ENCODE data around the gene RAD23A. TPM values are rescaled to one million over a fixed set of nuclear protein-coding genes. Genes with fewer than 3 reads are reported as not detected.
A peak's percentile ranks its signal among the peaks of the same experiment; 100 is the strongest.

The RAD23A gene
- total and polyA plus RNA-seq, 10 of the 15 experiments (the other 5 are each of a cell fraction or from before 2014, with no cell fraction given), result 8.8 to 198 (median 119) TPM

GRCh38 chr19:12899891-12900518, 45.7 kb upstream of the RAD23A start (continued):
- TF ChIP-seq JUND (IDR thresholded peaks at IDR 0.05; ENCODE audit: low read depth, low read length) (no peak), CREM (IDR thresholded peaks at IDR 0.05; ENCODE audit: low read depth) (peak; percentile 58; the same call in 1 of the 2 replicates), FOXM1 (IDR thresholded peaks at IDR 0.05; ENCODE audit: low read depth, low read length) (no peak), CBFB (IDR thresholded peaks at IDR 0.05; ENCODE audit: low read depth) (peak; percentile 52; the same call in 1 of the 2 replicates), CREB1 (IDR thresholded peaks at IDR 0.05; ENCODE audit: low read depth) (peak; percentile 38; the same call in 1 of the 2 replicates), NFIC (IDR thresholded peaks at IDR 0.05; ENCODE audit: low read depth, low read length) (peak; percentile 45; the same call in 1 of the 2 replicates), POLR2AphosphoS5 (IDR thresholded peaks at IDR 0.05; ENCODE audit: low read length) (peak; percentile 36; the same call in 1 of the 2 replicates), CHD1 (IDR thresholded peaks at IDR 0.05; ENCODE audit: low read depth, low read length) (no peak), YY1 (IDR thresholded peaks at IDR 0.05; ENCODE audit: low read depth, low read length) (no peak), ZNF274 (IDR thresholded peaks at IDR 0.05; ENCODE audit: insufficient read depth, insufficient read length) (no peak), ZBTB11 (CRISPR knock-in tag; IDR thresholded peaks at IDR 0.05) (no peak), ASH2L (IDR thresholded peaks at IDR 0.05; ENCODE audit: borderline replicate concordance, low read depth) (no peak), CBX3 (IDR thresholded peaks at IDR 0.05; ENCODE audit: borderline replicate concordance, low read depth) (no peak), SREBF2 (IDR thresholded peaks at IDR 0.05; ENCODE audit: low read length) (no peak), ZNF217 (IDR thresholded peaks at IDR 0.05) (no peak), SUZ12 (IDR thresholded peaks at IDR 0.05; ENCODE audit: unreplicated experiment) (no peak), MEF2B (IDR thresholded peaks at IDR 0.05; ENCODE audit: partially characterized antibody, poor library complexity, severe bottlenecking) (peak; percentile 63), GATAD2B (conservative IDR thresholded peaks at IDR 0.05; ENCODE audit: low read depth) (peak; percentile 94), ZNF24 (IDR thresholded peaks at IDR 0.05) (no peak)
- TF ChIP-seq, protein P1, sequence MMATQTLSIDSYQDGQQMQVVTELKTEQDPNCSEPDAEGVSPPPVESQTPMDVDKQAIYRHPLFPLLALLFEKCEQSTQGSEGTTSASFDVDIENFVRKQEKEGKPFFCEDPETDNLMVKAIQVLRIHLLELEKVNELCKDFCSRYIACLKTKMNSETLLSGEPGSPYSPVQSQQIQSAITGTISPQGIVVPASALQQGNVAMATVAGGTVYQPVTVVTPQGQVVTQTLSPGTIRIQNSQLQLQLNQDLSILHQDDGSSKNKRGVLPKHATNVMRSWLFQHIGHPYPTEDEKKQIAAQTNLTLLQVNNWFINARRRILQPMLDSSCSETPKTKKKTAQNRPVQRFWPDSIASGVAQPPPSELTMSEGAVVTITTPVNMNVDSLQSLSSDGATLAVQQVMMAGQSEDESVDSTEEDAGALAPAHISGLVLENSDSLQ (IDR thresholded peaks at IDR 0.05), result peak; percentile 91
- TF ChIP-seq, protein P2, sequence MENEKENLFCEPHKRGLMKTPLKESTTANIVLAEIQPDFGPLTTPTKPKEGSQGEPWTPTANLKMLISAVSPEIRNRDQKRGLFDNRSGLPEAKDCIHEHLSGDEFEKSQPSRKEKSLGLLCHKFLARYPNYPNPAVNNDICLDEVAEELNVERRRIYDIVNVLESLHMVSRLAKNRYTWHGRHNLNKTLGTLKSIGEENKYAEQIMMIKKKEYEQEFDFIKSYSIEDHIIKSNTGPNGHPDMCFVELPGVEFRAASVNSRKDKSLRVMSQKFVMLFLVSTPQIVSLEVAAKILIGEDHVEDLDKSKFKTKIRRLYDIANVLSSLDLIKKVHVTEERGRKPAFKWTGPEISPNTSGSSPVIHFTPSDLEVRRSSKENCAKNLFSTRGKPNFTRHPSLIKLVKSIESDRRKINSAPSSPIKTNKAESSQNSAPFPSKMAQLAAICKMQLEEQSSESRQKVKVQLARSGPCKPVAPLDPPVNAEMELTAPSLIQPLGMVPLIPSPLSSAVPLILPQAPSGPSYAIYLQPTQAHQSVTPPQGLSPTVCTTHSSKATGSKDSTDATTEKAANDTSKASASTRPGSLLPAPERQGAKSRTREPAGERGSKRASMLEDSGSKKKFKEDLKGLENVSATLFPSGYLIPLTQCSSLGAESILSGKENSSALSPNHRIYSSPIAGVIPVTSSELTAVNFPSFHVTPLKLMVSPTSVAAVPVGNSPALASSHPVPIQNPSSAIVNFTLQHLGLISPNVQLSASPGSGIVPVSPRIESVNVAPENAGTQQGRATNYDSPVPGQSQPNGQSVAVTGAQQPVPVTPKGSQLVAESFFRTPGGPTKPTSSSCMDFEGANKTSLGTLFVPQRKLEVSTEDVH (IDR thresholded peaks at IDR 0.05; ENCODE audit: low read depth, partially characterized antibody), result no peak
- TF ChIP-seq, protein P3, sequence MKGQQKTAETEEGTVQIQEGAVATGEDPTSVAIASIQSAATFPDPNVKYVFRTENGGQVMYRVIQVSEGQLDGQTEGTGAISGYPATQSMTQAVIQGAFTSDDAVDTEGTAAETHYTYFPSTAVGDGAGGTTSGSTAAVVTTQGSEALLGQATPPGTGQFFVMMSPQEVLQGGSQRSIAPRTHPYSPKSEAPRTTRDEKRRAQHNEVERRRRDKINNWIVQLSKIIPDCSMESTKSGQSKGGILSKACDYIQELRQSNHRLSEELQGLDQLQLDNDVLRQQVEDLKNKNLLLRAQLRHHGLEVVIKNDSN (IDR thresholded peaks at IDR 0.05; ENCODE audit: borderline replicate concordance, extremely low read length, insufficient read depth, low read depth, low read length), result no peak
- TF ChIP-seq, protein P4, sequence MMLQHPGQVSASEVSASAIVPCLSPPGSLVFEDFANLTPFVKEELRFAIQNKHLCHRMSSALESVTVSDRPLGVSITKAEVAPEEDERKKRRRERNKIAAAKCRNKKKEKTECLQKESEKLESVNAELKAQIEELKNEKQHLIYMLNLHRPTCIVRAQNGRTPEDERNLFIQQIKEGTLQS (IDR thresholded peaks at IDR 0.05; ENCODE audit: borderline replicate concordance, extremely low read depth, low read depth, low read length), result no peak

Measured in GM12878 (cell line).